NCI-H146 treated with DMSO at 0.1 percent for 48 hours (cell line): ENCODE data around the gene TSPAN18.

Experiments used
- DNase-seq: peaks from one replicate; lab custom pipeline; 2025; ENCODE audit not compliant: unreplicated experiment; lab: John Stamatoyannopoulos, UW

Gene TSPAN18

GRCh38 chr11:44817207-44817949 is 90.6 kb downstream of the TSPAN18 start:
- no peak for DNase-seq

GRCh38 chr11:44818110-44818509 is 91.3 kb downstream of the TSPAN18 start:
- DNase-seq: no peak

- DNase-seq: no peak
Measured at GRCh38 chr11:44819346-44819745, 92.6 kb downstream of the TSPAN18 start.

GRCh38 chr11:44822369-44822768 is 95.6 kb downstream of the TSPAN18 start:
- no peak for DNase-seq

- DNase-seq: no peak
Measured at GRCh38 chr11:44823006-44823405, 96.2 kb downstream of the TSPAN18 start.

GRCh38 chr11:44823868-44824267 is 97.1 kb downstream of the TSPAN18 start:
- DNase-seq: no peak

GRCh38 chr11:44824300-44824704 is 97.5 kb downstream of the TSPAN18 start:
- no peak for DNase-seq

- no peak for DNase-seq
Measured at GRCh38 chr11:44825058-44825785, 98.5 kb downstream of the TSPAN18 start.

GRCh38 chr11:44826922-44827643 is 100.3 kb downstream of the TSPAN18 start:
- no peak for DNase-seq

- DNase-seq: no peak
Measured at GRCh38 chr11:44828296-44828695, 101.5 kb downstream of the TSPAN18 start.

- DNase-seq: no peak
Measured at GRCh38 chr11:44829838-44830237, 103.1 kb downstream of the TSPAN18 start.

- DNase-seq: no peak
Measured at GRCh38 chr11:44831605-44832394, 105.0 kb downstream of the TSPAN18 start.

- DNase-seq: no peak
Measured at GRCh38 chr11:44832452-44832851, 105.7 kb downstream of the TSPAN18 start.

- DNase-seq: no peak
Measured at GRCh38 chr11:44833221-44833876, 106.6 kb downstream of the TSPAN18 start.

GRCh38 chr11:44833877-44834452 is 107.2 kb downstream of the TSPAN18 start:
- DNase-seq: peak; percentile 63

- DNase-seq: no peak
Measured at GRCh38 chr11:44834846-44835245, 108.1 kb downstream of the TSPAN18 start.

GRCh38 chr11:44835296-44835695 is 108.5 kb downstream of the TSPAN18 start:
- DNase-seq: no peak

GRCh38 chr11:44835938-44836337 is 109.2 kb downstream of the TSPAN18 start:
- no peak for DNase-seq

- no peak for DNase-seq
Measured at GRCh38 chr11:44837661-44838060, 110.9 kb downstream of the TSPAN18 start.

- no peak for DNase-seq
Measured at GRCh38 chr11:44839458-44840084, 112.8 kb downstream of the TSPAN18 start.
